K562 (cell line): ENCODE data around the gene USH1G. TPM values are rescaled to one million over a fixed set of nuclear protein-coding genes. Genes with fewer than 3 reads are reported as not detected.

Source experiments
- ELF2 ChIP-seq: fragments of 250-450 bp; sonication (Bioruptor Pico); IDR thresholded peaks from 2 replicates; pipeline ENCODE4 v1.5.0; 2021; ENCODE audit warnings: mild to moderate bottlenecking
- FOXP1 ChIP-seq: sonication (generic); formaldehyde crosslinking; IDR thresholded peaks from 2 replicates; pipeline ENCODE4 v1.8.0; 2022; ENCODE audit warnings: mild to moderate bottlenecking, missing genetic modification reagents
- HNRNPLL ChIP-seq: fragments of 200-400 bp; formaldehyde crosslinking; IDR thresholded peaks from 2 replicates; pipeline ENCODE4 v1.6.1; 2017; ENCODE audit warnings: low read length, low read depth, mild to moderate bottlenecking; ENCODE audit not compliant: poor library complexity, severe bottlenecking
- ILF3 ChIP-seq: fragments of 450-650 bp; IDR thresholded peaks from 2 replicates; pipeline ENCODE4 v1.6.1; 2018; ENCODE audit warnings: antibody characterized with exemption, mild to moderate bottlenecking, moderate library complexity, borderline replicate concordance
- MBD2 ChIP-seq: sonication (generic); IDR thresholded peaks from 2 replicates; pipeline ENCODE4 v1.6.1; 2016; ENCODE audit warnings: low read depth, borderline replicate concordance
- MEF2A ChIP-seq: IDR thresholded peaks from 2 replicates; pipeline ENCODE4 v1.6.1; 2011; ENCODE audit warnings: low read depth, mild to moderate bottlenecking, low read length, moderate library complexity; ENCODE audit not compliant: control insufficient read depth
- MYNN ChIP-seq, 2 experiments: sonication (generic); formaldehyde crosslinking in 1 of 2; IDR thresholded peaks; 2 replicates each; pipeline versions ENCODE4 v1.5.0 to v1.6.1; 2016 to 2020; ENCODE audit warnings: antibody characterized with exemption in 1 of 2, missing genetic modification reagents in 1 of 2
- NUFIP1 ChIP-seq: fragments of 450-650 bp; IDR thresholded peaks from 2 replicates; pipeline ENCODE4 v1.6.1; 2018; ENCODE audit not compliant: partially characterized antibody
- SIX5 ChIP-seq, 2 experiments: IDR thresholded peaks; 2 replicates each; pipeline ENCODE4 v1.6.1; 2011; ENCODE audit warnings: low read length in 2 of 2, borderline replicate concordance in 1 of 2, low read depth in 1 of 2, mild to moderate bottlenecking in 1 of 2, moderate library complexity in 1 of 2; ENCODE audit not compliant: insufficient read depth in 1 of 2
- SLC30A9 ChIP-seq: fragments of 250-450 bp; sonication (Bioruptor Pico); IDR thresholded peaks from 2 replicates; pipeline ENCODE4 v1.8.0; 2022; ENCODE audit warnings: mild to moderate bottlenecking, moderate library complexity
- SMC3 ChIP-seq: conservative IDR thresholded peaks from 2 replicates; pipeline ENCODE4 v1.6.1; 2011; ENCODE audit warnings: low read depth, low read length, improper control_type of control experiment; ENCODE audit not compliant: insufficient read depth
- SNRNP70 ChIP-seq: fragments of 200-400 bp; formaldehyde crosslinking; optimal IDR thresholded peaks from 2 replicates; pipeline ENCODE3; 2017; ENCODE audit warnings: low read depth, low read length
- SREBF1 ChIP-seq: fragments of 150-350 bp; IDR thresholded peaks from 2 replicates; pipeline ENCODE4 v1.6.1; 2014; ENCODE audit warnings: antibody characterized with exemption, low read depth, low read length, borderline replicate concordance
- ZNF23 ChIP-seq: fragments of 250-450 bp; sonication (Bioruptor Pico); IDR thresholded peaks from 2 replicates; pipeline ENCODE4 v1.4.0; 2020; ENCODE audit warnings: mild to moderate bottlenecking
- ZNF232 ChIP-seq: sonication (generic); formaldehyde crosslinking; IDR thresholded peaks from 2 replicates; pipeline ENCODE4 v1.8.0; 2022; ENCODE audit warnings: mild to moderate bottlenecking, missing genetic modification reagents
- polyA plus RNA-seq, 8 experiments: library from polyadenylated mRNA; depleted of rRNA in 4 of 8; stranded (reverse) in 5 of 8; unstranded in 3 of 8; fragments of >200 nt; fragmentation: Nextera tagmentation in 2 of 8; fragmentation: Illumina TruSeq in 1 of 8; extraction: Ambion mirVana in 2 of 8; extraction: Trizol in 1 of 8; gene quantifications; 2 replicates each; pipeline versions ENCODE4 v1.2.1 to v1.2.3, GENCODE V29; 2011 to 2014; ENCODE audit warnings: inconsistent platforms in 1 of 8, missing spikeins in 1 of 8
- total RNA-seq, 7 experiments: library from RNA; depleted of rRNA in 6 of 7; stranded (reverse); fragments of >200 nt in 6 of 7; fragmentation: Illumina TruSeq in 2 of 7; extraction: Trizol in 2 of 7; gene quantifications; 2 replicates each; pipeline versions ENCODE4 v1.2.1 to v1.2.3, GENCODE V29; 2011 to 2021; ENCODE audit warnings: low replicate concordance in 1 of 7
- TF ChIP-seq, protein P1 (sequence below): sonication (generic); formaldehyde crosslinking; IDR thresholded peaks from 2 replicates; pipeline ENCODE4 v1.8.0; 2022; ENCODE audit warnings: mild to moderate bottlenecking, missing genetic modification reagents
- TF ChIP-seq, protein P2 (sequence below): fragments of 250-450 bp; sonication (Bioruptor Pico); IDR thresholded peaks from 2 replicates; pipeline ENCODE4 v1.5.0; 2020; ENCODE audit warnings: mild to moderate bottlenecking
- TF ChIP-seq, protein P3 (sequence below): fragments of 150-350 bp; conservative IDR thresholded peaks from 2 replicates; pipeline ENCODE4 v1.6.1; 2014; ENCODE audit warnings: low read length

The USH1G gene
- total and polyA plus RNA-seq, 9 of the 15 experiments (the other 6 are each of a cell fraction or from before 2014, with no cell fraction given): 0.22 to 1.00 (median 0.64) TPM; not detected in 2

DNA sequence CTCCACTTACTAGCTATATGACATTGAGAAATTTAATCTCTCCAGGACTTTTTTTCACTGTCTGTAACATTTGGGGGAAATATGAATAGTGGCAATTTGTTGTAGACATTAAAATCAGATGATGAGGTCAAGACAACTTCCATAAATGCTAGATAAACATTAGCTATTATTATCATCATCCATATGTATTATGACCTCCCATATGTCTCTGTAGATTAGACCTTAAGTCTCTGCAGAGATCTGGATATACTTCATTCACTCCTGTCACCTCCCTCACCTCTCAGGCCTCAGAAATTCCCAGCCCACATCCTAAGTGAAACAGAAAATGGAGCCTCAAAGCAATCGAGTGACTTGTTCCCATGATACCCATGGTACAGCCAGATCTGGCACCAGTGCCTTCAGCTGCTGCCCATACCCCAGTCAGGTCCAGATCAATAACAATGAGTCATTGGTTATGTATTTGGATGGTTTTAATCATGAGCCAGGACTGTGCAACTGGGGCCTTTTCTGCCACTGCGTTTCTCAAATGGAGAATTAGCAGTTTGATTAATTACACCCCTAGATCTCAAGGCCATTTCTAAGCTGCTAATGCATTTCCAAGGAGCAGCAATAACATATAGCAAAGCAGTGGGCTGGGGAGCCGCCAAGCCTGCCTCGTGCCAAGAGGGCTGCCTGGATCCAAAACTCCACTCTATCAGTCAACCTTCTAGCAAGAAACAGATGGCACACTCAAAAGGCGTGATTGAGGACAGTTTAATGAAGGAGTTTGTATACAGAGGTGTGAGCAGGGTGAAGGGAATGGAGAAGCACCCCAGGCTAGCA, 47.7 kb downstream of the USH1G start (continued):
- TF ChIP-seq, protein P1, sequence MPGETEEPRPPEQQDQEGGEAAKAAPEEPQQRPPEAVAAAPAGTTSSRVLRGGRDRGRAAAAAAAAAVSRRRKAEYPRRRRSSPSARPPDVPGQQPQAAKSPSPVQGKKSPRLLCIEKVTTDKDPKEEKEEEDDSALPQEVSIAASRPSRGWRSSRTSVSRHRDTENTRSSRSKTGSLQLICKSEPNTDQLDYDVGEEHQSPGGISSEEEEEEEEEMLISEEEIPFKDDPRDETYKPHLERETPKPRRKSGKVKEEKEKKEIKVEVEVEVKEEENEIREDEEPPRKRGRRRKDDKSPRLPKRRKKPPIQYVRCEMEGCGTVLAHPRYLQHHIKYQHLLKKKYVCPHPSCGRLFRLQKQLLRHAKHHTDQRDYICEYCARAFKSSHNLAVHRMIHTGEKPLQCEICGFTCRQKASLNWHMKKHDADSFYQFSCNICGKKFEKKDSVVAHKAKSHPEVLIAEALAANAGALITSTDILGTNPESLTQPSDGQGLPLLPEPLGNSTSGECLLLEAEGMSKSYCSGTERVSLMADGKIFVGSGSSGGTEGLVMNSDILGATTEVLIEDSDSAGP (CRISPR knock-in tag): no peak
- TF ChIP-seq MEF2A: no peak
- TF ChIP-seq SMC3: no peak
- no peak for TF ChIP-seq HNRNPLL
- TF ChIP-seq SLC30A9 (CRISPR knock-in tag): no peak
- no peak for TF ChIP-seq ZNF232
- no peak for TF ChIP-seq SNRNP70
- TF ChIP-seq NUFIP1: no peak
- no peak for TF ChIP-seq ELF2 (CRISPR knock-in tag)
- no peak for TF ChIP-seq FOXP1 (CRISPR knock-in tag)
- TF ChIP-seq, protein P2, sequence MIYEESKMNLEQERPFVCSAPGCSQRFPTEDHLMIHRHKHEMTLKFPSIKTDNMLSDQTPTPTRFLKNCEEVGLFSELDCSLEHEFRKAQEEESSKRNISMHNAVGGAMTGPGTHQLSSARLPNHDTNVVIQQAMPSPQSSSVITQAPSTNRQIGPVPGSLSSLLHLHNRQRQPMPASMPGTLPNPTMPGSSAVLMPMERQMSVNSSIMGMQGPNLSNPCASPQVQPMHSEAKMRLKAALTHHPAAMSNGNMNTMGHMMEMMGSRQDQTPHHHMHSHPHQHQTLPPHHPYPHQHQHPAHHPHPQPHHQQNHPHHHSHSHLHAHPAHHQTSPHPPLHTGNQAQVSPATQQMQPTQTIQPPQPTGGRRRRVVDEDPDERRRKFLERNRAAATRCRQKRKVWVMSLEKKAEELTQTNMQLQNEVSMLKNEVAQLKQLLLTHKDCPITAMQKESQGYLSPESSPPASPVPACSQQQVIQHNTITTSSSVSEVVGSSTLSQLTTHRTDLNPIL (CRISPR knock-in tag): no peak
- TF ChIP-seq SREBF1: no peak
- TF ChIP-seq ZNF23 (CRISPR knock-in tag): no peak
- no peak for TF ChIP-seq ILF3
- no peak for TF ChIP-seq MYNN (IDR thresholded peaks at IDR 0.05)
- TF ChIP-seq MYNN (CRISPR knock-in tag; IDR thresholded peaks at IDR 0.05): no peak
- TF ChIP-seq, protein P3, sequence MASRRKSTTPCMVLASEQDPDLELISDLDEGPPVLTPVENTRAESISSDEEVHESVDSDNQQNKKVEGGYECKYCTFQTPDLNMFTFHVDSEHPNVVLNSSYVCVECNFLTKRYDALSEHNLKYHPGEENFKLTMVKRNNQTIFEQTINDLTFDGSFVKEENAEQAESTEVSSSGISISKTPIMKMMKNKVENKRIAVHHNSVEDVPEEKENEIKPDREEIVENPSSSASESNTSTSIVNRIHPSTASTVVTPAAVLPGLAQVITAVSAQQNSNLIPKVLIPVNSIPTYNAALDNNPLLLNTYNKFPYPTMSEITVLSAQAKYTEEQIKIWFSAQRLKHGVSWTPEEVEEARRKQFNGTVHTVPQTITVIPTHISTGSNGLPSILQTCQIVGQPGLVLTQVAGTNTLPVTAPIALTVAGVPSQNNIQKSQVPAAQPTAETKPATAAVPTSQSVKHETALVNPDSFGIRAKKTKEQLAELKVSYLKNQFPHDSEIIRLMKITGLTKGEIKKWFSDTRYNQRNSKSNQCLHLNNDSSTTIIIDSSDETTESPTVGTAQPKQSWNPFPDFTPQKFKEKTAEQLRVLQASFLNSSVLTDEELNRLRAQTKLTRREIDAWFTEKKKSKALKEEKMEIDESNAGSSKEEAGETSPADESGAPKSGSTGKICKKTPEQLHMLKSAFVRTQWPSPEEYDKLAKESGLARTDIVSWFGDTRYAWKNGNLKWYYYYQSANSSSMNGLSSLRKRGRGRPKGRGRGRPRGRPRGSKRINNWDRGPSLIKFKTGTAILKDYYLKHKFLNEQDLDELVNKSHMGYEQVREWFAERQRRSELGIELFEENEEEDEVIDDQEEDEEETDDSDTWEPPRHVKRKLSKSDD: no peak
- no peak for TF ChIP-seq MBD2
- no peak for TF ChIP-seq SIX5 (IDR thresholded peaks at IDR 0.05; ENCODE audit: borderline replicate concordance in 1 of 2, insufficient read depth in 1 of 2, low read depth in 1 of 2, low read length in 2 of 2)
